K562 (cell line): ENCODE data around the gene MTFR2. TPM values are rescaled to one million over a fixed set of nuclear protein-coding genes. Genes with fewer than 3 reads are reported as not detected.
A peak's percentile ranks its signal among the peaks of the same experiment; 100 is the strongest.

Experiments
- ATAC-seq: fragments of 200-7000 bp; cut with Tn5 transposase; 3 replicates; pipeline ENCODE4 v1.9.1; 2020; ENCODE audit warnings: moderate library complexity
- BruUV-seq: library from RNA; stranded (reverse); fragments of 400-500 nt; replicated peaks from 2 replicates; lab custom pipeline; 2021; lab: Mats Ljungman, UMichigan
- CTCF ChIA-PET: fragments of 300-600 bp; formaldehyde crosslinking; extraction: SDS; loops from one replicate; lab custom pipeline; 2021; ENCODE audit warnings: low intra/inter-chr PET ratio; lab: Yijun Ruan, JAX
- POLR2A ChIA-PET: fragments of 300-600, 350-650 bp; sonication (Branson Sonifier 250); formaldehyde crosslinking; extraction: SDS; loops from one replicate; lab custom pipeline; 2021; ENCODE audit warnings: antibody characterized with exemption, inconsistent platforms; lab: Yijun Ruan, JAX
- DNase-seq, 4 experiments: peaks; one replicate each; pipeline versions ENCODE4 v3.0.0 to v3.0.0-alpha.2; 2011 to 2018; ENCODE audit warnings: low spot score in 3 of 4, mixed read lengths in 3 of 4; ENCODE audit errors: extremely low read depth in 1 of 4
- FAIRE-seq: peaks from 2 replicates; lab custom pipeline; 2011; peaks lifted over from hg19 to GRCh38; lab: Jason Lieb, UNC
- H2AFZ ChIP-seq: 2 replicates; pipeline ENCODE4 v1.6.0; 2011; ENCODE audit warnings: low read depth, low read length, control low read depth, inconsistent platforms
- H3K27ac ChIP-seq: fragments of 200-600 bp; 3 replicates; pipeline ENCODE4 v1.8.0; 2011; ENCODE audit warnings: low read depth, mild to moderate bottlenecking, control low read depth, inconsistent platforms, low read length, moderate library complexity, mixed read lengths; ENCODE audit errors: extremely low read depth
- H3K27me3 ChIP-seq, 2 experiments: fragments of 300-600 bp in 1 of 2; 2 replicates in 1 of 2; 3 replicates in 1 of 2; pipeline versions ENCODE4 v1.6.0 to v1.8.0; 2011; ENCODE audit warnings: inconsistent platforms in 2 of 2, low read length in 2 of 2, mild to moderate bottlenecking in 1 of 2, mixed read lengths in 1 of 2, moderate library complexity in 1 of 2; ENCODE audit not compliant: control insufficient read depth in 2 of 2, insufficient read depth in 2 of 2
- H3K36me3 ChIP-seq: fragments of 300-600 bp; 3 replicates; pipeline ENCODE4 v1.8.0; 2011; ENCODE audit warnings: mild to moderate bottlenecking, low read length, inconsistent platforms; ENCODE audit not compliant: control insufficient read depth, insufficient read depth
- H3K4me1 ChIP-seq, 2 experiments: fragments of 200-600 bp in 1 of 2; replicated peaks in 1 of 2; 2 replicates in 1 of 2; 3 replicates in 1 of 2; pipeline versions ENCODE4 v1.5.1 to v1.8.0; 2011; ENCODE audit warnings: inconsistent platforms in 2 of 2, low read length in 2 of 2, mild to moderate bottlenecking in 1 of 2, mixed read lengths in 1 of 2, moderate library complexity in 1 of 2; ENCODE audit not compliant: control insufficient read depth in 2 of 2, insufficient read depth in 2 of 2
- H3K4me2 ChIP-seq: 2 replicates; pipeline ENCODE4 v1.6.1; 2011; ENCODE audit warnings: low read length, control low read depth, inconsistent platforms, mixed read lengths; ENCODE audit not compliant: insufficient read depth
- H3K4me3 ChIP-seq: fragments of 200-600 bp; sonication (generic), shearing (Covaris generic); 2 replicates; pipeline ENCODE4 v1.5.1; 2016; ENCODE audit warnings: control low read depth, inconsistent platforms
- H3K79me2 ChIP-seq: fragments of 200-600 bp; 3 replicates; pipeline ENCODE4 v1.8.0; 2011; ENCODE audit warnings: low read length, inconsistent platforms; ENCODE audit not compliant: control insufficient read depth, insufficient read depth
- H3K9ac ChIP-seq, 2 experiments: 2 replicates each; pipeline versions ENCODE4 v1.6.0 to v1.6.1; 2011; ENCODE audit warnings: low read depth in 2 of 2, low read length in 2 of 2, control low read depth in 1 of 2, inconsistent platforms in 1 of 2, mild to moderate bottlenecking in 1 of 2, mixed read lengths in 1 of 2; ENCODE audit not compliant: insufficient read depth in 1 of 2
- H3K9me1 ChIP-seq: one replicate; pipeline ENCODE4 v1.6.0; 2011; ENCODE audit warnings: inconsistent platforms, mild to moderate bottlenecking, low read length, moderate library complexity; ENCODE audit not compliant: control insufficient read depth, insufficient read depth
- H3K9me3 ChIP-seq: replicated peaks from 2 replicates; pipeline ENCODE4 v1.5.1; 2011; ENCODE audit warnings: low read depth, low read length, inconsistent platforms; ENCODE audit not compliant: control insufficient read depth, insufficient read depth
- H4K20me1 ChIP-seq: replicated peaks from 2 replicates; pipeline ENCODE4 v1.6.1; 2011; ENCODE audit warnings: low read length, inconsistent platforms, mixed read lengths; ENCODE audit not compliant: control insufficient read depth, insufficient read depth
- CAMTA2 ChIP-seq: fragments of 250-450 bp; sonication (Bioruptor Pico); conservative IDR thresholded peaks from 2 replicates; pipeline ENCODE4 v1.5.1; 2022
- HBP1 ChIP-seq: fragments of 450-650 bp; formaldehyde crosslinking; IDR thresholded peaks from 2 replicates; pipeline ENCODE4 v1.4.0; 2022; ENCODE audit warnings: missing genetic modification characterization
- HMGN3 ChIP-seq: IDR thresholded peaks from 2 replicates; pipeline ENCODE4 v1.6.1; 2011; ENCODE audit warnings: borderline replicate concordance, low read depth, mild to moderate bottlenecking, mixed read lengths, low read length; ENCODE audit not compliant: insufficient read length; ENCODE audit errors: extremely low read depth
- MECOM ChIP-seq: fragments of 250-450 bp; sonication (Bioruptor Pico); IDR thresholded peaks from 2 replicates; pipeline ENCODE4 v1.8.0; 2022; ENCODE audit warnings: inconsistent platforms
- SRSF3 ChIP-seq: fragments of 200-400 bp; formaldehyde crosslinking; IDR thresholded peaks from 2 replicates; pipeline ENCODE4 v1.6.1; 2016; ENCODE audit warnings: mild to moderate bottlenecking, low read length, moderate library complexity; ENCODE audit not compliant: insufficient read depth
- ZNF217 ChIP-seq: sonication (generic); formaldehyde crosslinking; IDR thresholded peaks from 2 replicates; pipeline ENCODE4 v1.8.0; 2022; ENCODE audit warnings: mild to moderate bottlenecking, missing genetic modification reagents
- ZZZ3 ChIP-seq: fragments of 450-650 bp; IDR thresholded peaks from 2 replicates; pipeline ENCODE4 v1.6.1; 2016; ENCODE audit warnings: antibody characterized with exemption, mild to moderate bottlenecking, moderate library complexity
- WGBS: fragments of 100-300 bp; shearing (Covaris generic); methylation state at CpG from one replicate; pipeline ENCODE4 v1.1.6; 2016; ENCODE audit warnings: low coverage, mixed read lengths; ENCODE audit not compliant: insufficient coverage; ENCODE audit errors: missing lambda C conversion rate; 5-methylcytosine and 5-hydroxymethylcytosine counted together
- in situ Hi-C: fragments of 300-500 bp; cut with MboI; formaldehyde crosslinking; loops from 4 replicates; pipeline ENCODE4 v1.15.0; 2018; ENCODE audit warnings: inconsistent platforms, mixed read lengths
- intact Hi-C: fragments of 100-400 bp; cut with micrococcal nuclease; formaldehyde crosslinking; loops from 2 replicates; pipeline ENCODE4 v1.14.2; 2022
- polyA plus RNA-seq, 8 experiments: library from polyadenylated mRNA; depleted of rRNA in 4 of 8; stranded (reverse) in 5 of 8; unstranded in 3 of 8; fragments of >200 nt; fragmentation: Nextera tagmentation in 2 of 8; fragmentation: Illumina TruSeq in 1 of 8; extraction: Ambion mirVana in 2 of 8; extraction: Trizol in 1 of 8; gene quantifications; 2 replicates each; pipeline versions ENCODE4 v1.2.1 to v1.2.3, GENCODE V29; 2011 to 2014; ENCODE audit warnings: inconsistent platforms in 1 of 8, missing spikeins in 1 of 8
- total RNA-seq, 7 experiments: library from RNA; depleted of rRNA in 6 of 7; stranded (reverse); fragments of >200 nt in 6 of 7; fragmentation: Illumina TruSeq in 2 of 7; extraction: Trizol in 2 of 7; gene quantifications; 2 replicates each; pipeline versions ENCODE4 v1.2.1 to v1.2.3, GENCODE V29; 2011 to 2021; ENCODE audit warnings: low replicate concordance in 1 of 7
- TF ChIP-seq, protein P1 (sequence below): sonication (generic); formaldehyde crosslinking; IDR thresholded peaks from 2 replicates; pipeline ENCODE4 v1.9.0; 2022; ENCODE audit warnings: mild to moderate bottlenecking, missing genetic modification reagents
- TF ChIP-seq, protein P2 (sequence below): IDR thresholded peaks from 2 replicates; pipeline ENCODE4 v1.6.1; 2012; ENCODE audit warnings: low read depth, low read length, improper control_type of control experiment, borderline replicate concordance

The MTFR2 gene
- total and polyA plus RNA-seq, 9 of the 15 experiments (the other 6 are each of a cell fraction or from before 2014, with no cell fraction given): 10.1 to 63.3 (median 45.9) TPM

DNA sequence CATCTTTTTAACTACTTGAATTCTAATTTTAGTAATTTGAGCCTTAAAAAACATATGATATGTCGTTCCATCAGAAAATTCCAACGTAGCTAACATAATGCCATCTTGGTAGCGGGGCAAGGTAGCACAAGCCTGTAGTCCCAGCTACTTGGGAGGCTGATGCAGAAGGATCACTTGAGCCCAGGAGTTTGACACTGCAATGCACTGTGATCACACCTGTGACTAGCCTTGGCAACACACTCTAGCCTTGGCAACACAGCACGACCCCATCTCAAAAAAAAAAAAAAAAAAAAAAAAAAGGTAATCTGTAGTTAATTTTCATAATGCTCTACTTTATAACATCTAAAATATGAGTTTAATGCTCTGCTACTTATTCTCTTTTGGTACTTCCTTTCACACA lies 32.8 kb upstream of the MTFR2 start:
- H3K36me3 ChIP-seq: peaks cover 81% of the 10 kb centered on the region
- H3K4me1 ChIP-seq: peaks cover 7 to 26% of the 10 kb centered on the region in 2 experiments; a peak in 4 of 5 replicates
- whole genome bisulfite sequencing: 89% methylated on average over 4 of the region's 4 CpGs
- H3K4me2 ChIP-seq: no peak overlapping the region
- H2AFZ ChIP-seq: no peak overlapping the region
- H3K4me3 ChIP-seq: no peak overlapping the region
- FAIRE-seq (no peak), ATAC-seq (no peak), DNase-seq (no peak)
- intact Hi-C loops: no loop called here
- ChIA-PET CTCF (no interaction called here), POLR2A (interaction anchor here (0.6 to 1.6 kb wide), 4 partner anchors 9 to 1239 kb away, joined by 3 to 5 read pairs (median 3); no protein-coding TSS in a partner anchor)
- in situ Hi-C loops: no loop called here
- BruUV-seq: no TSS peak
- no peak overlapping the region for H3K27ac ChIP-seq
- no peaks in the 10 kb centered on the region for H3K9me3 ChIP-seq
- H3K27me3 ChIP-seq: no peaks in the 10 kb centered on the region
- H3K9me1 ChIP-seq: peaks cover 5% of the 10 kb centered on the region
- no peak overlapping the region; a peak in 1 of 4 replicates for H3K9ac ChIP-seq
- peaks cover 75% of the 10 kb centered on the region for H4K20me1 ChIP-seq
- TF ChIP-seq CAMTA2: 0 out of 2 replicates have a peak, but pooled peaks have one; percentile 9
- no peak for TF ChIP-seq ZZZ3
- peaks cover 95% of the 10 kb centered on the region for H3K79me2 ChIP-seq

DNA sequence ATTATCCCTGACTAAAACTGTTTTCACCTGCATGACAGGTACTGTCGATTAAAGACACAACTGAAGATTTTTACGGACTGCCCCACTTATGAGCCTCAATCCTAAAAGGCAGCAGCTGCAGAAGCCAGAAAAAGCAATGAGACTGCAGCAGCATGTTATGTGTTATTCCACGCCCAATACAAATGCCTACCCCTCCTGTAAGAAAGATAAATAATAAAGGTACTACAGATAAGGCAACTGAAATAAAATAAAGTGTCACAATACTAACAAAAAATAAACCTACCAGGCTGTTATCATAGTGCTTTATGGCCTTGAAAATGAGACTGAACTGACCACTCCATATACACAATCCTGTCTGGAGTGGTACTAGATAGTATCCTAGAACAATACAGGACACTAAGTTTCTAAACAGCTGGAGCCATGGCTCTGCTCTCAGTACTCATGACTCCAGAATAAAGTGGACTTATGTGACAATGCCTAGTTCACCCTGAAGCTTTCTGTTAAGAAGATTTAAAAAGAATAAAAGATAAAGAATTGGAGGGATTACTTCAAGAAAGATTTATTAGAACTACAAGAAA lies 30.0 kb upstream of the MTFR2 start:
- ATAC-seq: no peak
- no TSS peak for BruUV-seq
- ChIA-PET CTCF (no interaction called here), POLR2A (interaction anchor here (1.2 to 1.7 kb wide), 4 partner anchors 7 to 29 kb away, joined by 3 to 6 read pairs (median 4); partner anchors contain the start of genes BCLAF1 and MTFR2)
- Histone ChIP-seq H3K9ac (no peak overlapping the region), H3K79me2 (peaks cover 87% of the 10 kb centered on the region), H3K4me3 (no peak overlapping the region), H3K4me1 (peaks cover 0 to 17% of the 10 kb centered on the region in 2 experiments; a peak in 2 of 5 replicates), H3K4me2 (no peak overlapping the region), H3K27ac (no peak overlapping the region), H3K36me3 (peaks cover 89% of the 10 kb centered on the region), H2AFZ (no peak overlapping the region), H3K9me1 (peaks cover 3% of the 10 kb centered on the region), H3K9me3 (no peaks in the 10 kb centered on the region), H3K27me3 (no peaks in the 10 kb centered on the region), H4K20me1 (peaks cover 48% of the 10 kb centered on the region)
- DNase-seq: no peak
- intact Hi-C loops: no loop called here
- WGBS: 97% methylated on average over 3 of the region's 3 CpGs
- in situ Hi-C loops: no loop called here
- no peak for FAIRE-seq
- TF ChIP-seq, protein P1, sequence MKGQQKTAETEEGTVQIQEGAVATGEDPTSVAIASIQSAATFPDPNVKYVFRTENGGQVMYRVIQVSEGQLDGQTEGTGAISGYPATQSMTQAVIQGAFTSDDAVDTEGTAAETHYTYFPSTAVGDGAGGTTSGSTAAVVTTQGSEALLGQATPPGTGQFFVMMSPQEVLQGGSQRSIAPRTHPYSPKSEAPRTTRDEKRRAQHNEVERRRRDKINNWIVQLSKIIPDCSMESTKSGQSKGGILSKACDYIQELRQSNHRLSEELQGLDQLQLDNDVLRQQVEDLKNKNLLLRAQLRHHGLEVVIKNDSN (CRISPR knock-in tag): no peak
- TF ChIP-seq SRSF3 (no peak), HBP1 (CRISPR knock-in tag) (no peak), MECOM (no peak), HMGN3 (no peak), ZNF217 (no peak)
- TF ChIP-seq, protein P2, sequence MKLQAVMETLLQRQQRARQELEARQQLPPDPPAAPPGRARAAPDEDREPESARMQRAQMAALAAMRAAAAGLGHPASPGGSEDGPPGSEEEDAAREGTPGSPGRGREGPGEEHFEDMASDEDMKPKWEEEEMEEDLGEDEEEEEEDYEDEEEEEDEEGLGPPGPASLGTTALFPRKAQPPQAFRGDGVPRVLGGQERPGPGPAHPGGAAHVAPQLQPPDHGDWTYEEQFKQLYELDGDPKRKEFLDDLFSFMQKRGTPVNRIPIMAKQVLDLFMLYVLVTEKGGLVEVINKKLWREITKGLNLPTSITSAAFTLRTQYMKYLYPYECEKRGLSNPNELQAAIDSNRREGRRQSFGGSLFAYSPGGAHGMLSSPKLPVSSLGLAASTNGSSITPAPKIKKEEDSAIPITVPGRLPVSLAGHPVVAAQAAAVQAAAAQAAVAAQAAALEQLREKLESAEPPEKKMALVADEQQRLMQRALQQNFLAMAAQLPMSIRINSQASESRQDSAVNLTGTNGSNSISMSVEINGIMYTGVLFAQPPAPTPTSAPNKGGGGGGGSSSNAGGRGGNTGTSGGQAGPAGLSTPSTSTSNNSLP: no peak
